Measurements from ENCODE around the gene PIK3AP1.

Gene PIK3AP1

GRCh38 chr10:96661632-96662031 lies 58.7 kb downstream of the PIK3AP1 start:
- Histone ChIP-seq H3K27ac (ENCODE audit: low read length, poor library complexity, severe bottlenecking) (no peak overlapping the region), H3K79me1 (replicated peaks; ENCODE audit: low read length, poor library complexity, severe bottlenecking) (no peaks in the 10 kb centered on the region), H2AFZ (ENCODE audit: low read depth, low read length) (no peak overlapping the region), H3K36me3 (ENCODE audit: control insufficient read depth in 1 of 2, insufficient read depth in 2 of 2, low read depth in 1 of 2, low read length in 2 of 2) (no peaks in the 10 kb centered on the region), H2BK12ac (ENCODE audit: low read length in 2 of 2) (no peak overlapping the region), H3K9me3 (ENCODE audit: control insufficient read depth, low read length) (no peaks in the 10 kb centered on the region), H3K4me2 (ENCODE audit: low read length, poor library complexity, severe bottlenecking) (no peak overlapping the region), H3K4me1 (ENCODE audit: control insufficient read depth, insufficient read depth, low read depth, low read length) (peaks cover 11% of the 10 kb centered on the region), H3K4me3 (ENCODE audit: insufficient read depth in 1 of 2, low read depth in 1 of 2, low read length in 2 of 2) (no peak overlapping the region), H2AK5ac (ENCODE audit: low read length, severe bottlenecking) (no peak overlapping the region), H2BK5ac (ENCODE audit: low read depth, low read length, poor library complexity, severe bottlenecking) (no peak overlapping the region), H3K18ac (ENCODE audit: low read depth in 1 of 2, low read length in 2 of 2) (no peak overlapping the region), H3K9ac (ENCODE audit: low read length) (no peak overlapping the region), H3K14ac (ENCODE audit: low read length in 2 of 2) (no peak overlapping the region), H2BK15ac (ENCODE audit: low read depth, poor library complexity, severe bottlenecking) (no peak overlapping the region), H3K27me3 (ENCODE audit: control insufficient read depth in 1 of 2, insufficient read depth in 1 of 2, low read length in 2 of 2) (peaks cover 0 to 3% of the 10 kb centered on the region in 2 experiments), H3K4ac (ENCODE audit: low read depth in 1 of 2, low read length in 2 of 2) (no peak overlapping the region), H4K8ac (ENCODE audit: low read length) (no peak overlapping the region), H3K23ac (ENCODE audit: low read length in 2 of 2) (no peak overlapping the region), H2BK120ac (ENCODE audit: low read depth, low read length) (no peak overlapping the region), H4K91ac (ENCODE audit: low read length) (no peak overlapping the region)
- WGBS: 91% methylated on average over 2 of the region's 2 CpGs
- DNase-seq: no peak

GRCh38 chr10:96660297-96660696 lies 60.0 kb downstream of the PIK3AP1 start:
- Histone ChIP-seq H2BK12ac (ENCODE audit: low read length in 2 of 2) (no peak overlapping the region), H3K36me3 (ENCODE audit: control insufficient read depth in 1 of 2, insufficient read depth in 2 of 2, low read depth in 1 of 2, low read length in 2 of 2) (no peaks in the 10 kb centered on the region), H2AK5ac (ENCODE audit: low read length, severe bottlenecking) (no peak overlapping the region), H3K4me1 (ENCODE audit: control insufficient read depth, insufficient read depth, low read depth, low read length) (peaks cover 9% of the 10 kb centered on the region), H3K27me3 (ENCODE audit: control insufficient read depth in 1 of 2, insufficient read depth in 1 of 2, low read length in 2 of 2) (peaks cover 0 to 3% of the 10 kb centered on the region in 2 experiments), H3K9ac (ENCODE audit: low read length) (no peak overlapping the region), H4K91ac (ENCODE audit: low read length) (no peak overlapping the region), H4K8ac (ENCODE audit: low read length) (no peak overlapping the region), H3K4me2 (ENCODE audit: low read length, poor library complexity, severe bottlenecking) (no peak overlapping the region), H3K4ac (ENCODE audit: low read depth in 1 of 2, low read length in 2 of 2) (no peak overlapping the region), H2BK120ac (ENCODE audit: low read depth, low read length) (no peak overlapping the region), H2BK15ac (ENCODE audit: low read depth, poor library complexity, severe bottlenecking) (no peak overlapping the region), H3K18ac (ENCODE audit: low read depth in 1 of 2, low read length in 2 of 2) (no peak overlapping the region), H3K23ac (ENCODE audit: low read length in 2 of 2) (no peak overlapping the region), H2AFZ (ENCODE audit: low read depth, low read length) (no peak overlapping the region), H3K9me3 (ENCODE audit: control insufficient read depth, low read length) (no peaks in the 10 kb centered on the region), H3K4me3 (ENCODE audit: insufficient read depth in 1 of 2, low read depth in 1 of 2, low read length in 2 of 2) (no peak overlapping the region), H3K14ac (ENCODE audit: low read length in 2 of 2) (no peak overlapping the region), H3K27ac (ENCODE audit: low read length, poor library complexity, severe bottlenecking) (no peak overlapping the region), H3K79me1 (replicated peaks; ENCODE audit: low read length, poor library complexity, severe bottlenecking) (no peaks in the 10 kb centered on the region), H2BK5ac (ENCODE audit: low read depth, low read length, poor library complexity, severe bottlenecking) (no peak overlapping the region)
- 76% methylated on average over 3 of the region's 3 CpGs for whole genome bisulfite sequencing
- no peak for DNase-seq

GRCh38 chr10:96658844-96659243 lies 61.5 kb downstream of the PIK3AP1 start:
- no peak overlapping the region for H2AFZ ChIP-seq (ENCODE audit: low read depth, low read length)
- peaks cover 0 to 3% of the 10 kb centered on the region in 2 experiments for H3K27me3 ChIP-seq (ENCODE audit: control insufficient read depth in 1 of 2, insufficient read depth in 1 of 2, low read length in 2 of 2)
- DNase-seq: no peak
- no peak overlapping the region for H4K91ac ChIP-seq (ENCODE audit: low read length)
- no peak overlapping the region for H3K14ac ChIP-seq (ENCODE audit: low read length in 2 of 2)
- H3K18ac ChIP-seq (ENCODE audit: low read depth in 1 of 2, low read length in 2 of 2): no peak overlapping the region
- H3K4me1 ChIP-seq (ENCODE audit: control insufficient read depth, insufficient read depth, low read depth, low read length): peaks cover 6% of the 10 kb centered on the region
- H3K36me3 ChIP-seq (ENCODE audit: control insufficient read depth in 1 of 2, insufficient read depth in 2 of 2, low read depth in 1 of 2, low read length in 2 of 2): no peaks in the 10 kb centered on the region
- no peak overlapping the region for H3K9ac ChIP-seq (ENCODE audit: low read length)
- H3K4ac ChIP-seq (ENCODE audit: low read depth in 1 of 2, low read length in 2 of 2): no peak overlapping the region
- H2BK120ac ChIP-seq (ENCODE audit: low read depth, low read length): no peak overlapping the region
- H2BK12ac ChIP-seq (ENCODE audit: low read length in 2 of 2): no peak overlapping the region
- H4K8ac ChIP-seq (ENCODE audit: low read length): no peak overlapping the region
- H2AK5ac ChIP-seq (ENCODE audit: low read length, severe bottlenecking): no peak overlapping the region
- no peak overlapping the region for H3K23ac ChIP-seq (ENCODE audit: low read length in 2 of 2)
- H3K9me3 ChIP-seq (ENCODE audit: control insufficient read depth, low read length): no peaks in the 10 kb centered on the region
- WGBS: 91% methylated on average over 3 of the region's 3 CpGs
- H3K4me2 ChIP-seq (ENCODE audit: low read length, poor library complexity, severe bottlenecking): no peak overlapping the region
- no peak overlapping the region for H3K4me3 ChIP-seq (ENCODE audit: insufficient read depth in 1 of 2, low read depth in 1 of 2, low read length in 2 of 2)
- H2BK15ac ChIP-seq (ENCODE audit: low read depth, poor library complexity, severe bottlenecking): no peak overlapping the region
- peak overlapping the region; percentile 31 for H3K27ac ChIP-seq (ENCODE audit: low read length, poor library complexity, severe bottlenecking)
- H3K79me1 ChIP-seq (replicated peaks; ENCODE audit: low read length, poor library complexity, severe bottlenecking): no peaks in the 10 kb centered on the region
- H2BK5ac ChIP-seq (ENCODE audit: low read depth, low read length, poor library complexity, severe bottlenecking): no peak overlapping the region

- WGBS: 90% methylated on average over 1 of the region's 1 CpG
- Histone ChIP-seq H3K9ac (ENCODE audit: low read length) (no peak overlapping the region), H4K8ac (ENCODE audit: low read length) (no peak overlapping the region), H3K36me3 (ENCODE audit: control insufficient read depth in 1 of 2, insufficient read depth in 2 of 2, low read depth in 1 of 2, low read length in 2 of 2) (no peaks in the 10 kb centered on the region), H3K14ac (ENCODE audit: low read length in 2 of 2) (no peak overlapping the region), H3K27me3 (ENCODE audit: control insufficient read depth in 1 of 2, insufficient read depth in 1 of 2, low read length in 2 of 2) (peaks cover 0 to 3% of the 10 kb centered on the region in 2 experiments), H3K27ac (ENCODE audit: low read length, poor library complexity, severe bottlenecking) (no peak overlapping the region), H3K9me3 (ENCODE audit: control insufficient read depth, low read length) (no peaks in the 10 kb centered on the region), H3K23ac (ENCODE audit: low read length in 2 of 2) (no peak overlapping the region), H2BK15ac (ENCODE audit: low read depth, poor library complexity, severe bottlenecking) (no peak overlapping the region), H2AK5ac (ENCODE audit: low read length, severe bottlenecking) (no peak overlapping the region), H2BK5ac (ENCODE audit: low read depth, low read length, poor library complexity, severe bottlenecking) (no peak overlapping the region), H3K18ac (ENCODE audit: low read depth in 1 of 2, low read length in 2 of 2) (no peak overlapping the region), H3K4me3 (ENCODE audit: insufficient read depth in 1 of 2, low read depth in 1 of 2, low read length in 2 of 2) (no peak overlapping the region), H4K91ac (ENCODE audit: low read length) (no peak overlapping the region), H3K4me2 (ENCODE audit: low read length, poor library complexity, severe bottlenecking) (no peak overlapping the region), H3K4me1 (ENCODE audit: control insufficient read depth, insufficient read depth, low read depth, low read length) (peaks cover 6% of the 10 kb centered on the region), H2AFZ (ENCODE audit: low read depth, low read length) (no peak overlapping the region), H2BK120ac (ENCODE audit: low read depth, low read length) (no peak overlapping the region), H3K4ac (ENCODE audit: low read depth in 1 of 2, low read length in 2 of 2) (no peak overlapping the region), H3K79me1 (replicated peaks; ENCODE audit: low read length, poor library complexity, severe bottlenecking) (no peaks in the 10 kb centered on the region), H2BK12ac (ENCODE audit: low read length in 2 of 2) (no peak overlapping the region)
- no peak for DNase-seq
Measured at GRCh38 chr10:96657385-96657784, 62.9 kb downstream of the PIK3AP1 start.
